Measurements from ENCODE around the gene MAS1L.
A peak's percentile ranks its signal among the peaks of the same experiment; 100 is the strongest.

The MAS1L gene

GRCh38 chr6:29487660-29488059, at the start of gene MAS1L:
TSS of gene MAS1L (minus strand) at chr6:29487956. CDS start at chr6:29487902, 54 bp downstream.
- DNase-seq = no peak

GRCh38 chr6:29532320-29532951, 44.7 kb upstream of the MAS1L start:
- no peak for DNase-seq

GRCh38 chr6:29531668-29532067, 43.9 kb upstream of the MAS1L start:
- no peak for DNase-seq

GRCh38 chr6:29530671-29531310, 43.0 kb upstream of the MAS1L start:
- DNase-seq = no peak

GRCh38 chr6:29529956-29530355, 42.2 kb upstream of the MAS1L start:
- DNase-seq = no peak

GRCh38 chr6:29528988-29529560, 41.3 kb upstream of the MAS1L start:
- DNase-seq = no peak

GRCh38 chr6:29528300-29528931, 40.7 kb upstream of the MAS1L start:
- no peak for DNase-seq

GRCh38 chr6:29527564-29527963, 39.8 kb upstream of the MAS1L start:
- DNase-seq = no peak

- DNase-seq = no peak
Measured at GRCh38 chr6:29527126-29527525, 39.4 kb upstream of the MAS1L start.

- DNase-seq = no peak
Measured at GRCh38 chr6:29525311-29525639, 37.5 kb upstream of the MAS1L start.

- no peak for DNase-seq
Measured at GRCh38 chr6:29524444-29525310, 36.9 kb upstream of the MAS1L start.

GRCh38 chr6:29524044-29524443, 36.3 kb upstream of the MAS1L start:
- DNase-seq = no peak

GRCh38 chr6:29522227-29522626, 34.5 kb upstream of the MAS1L start:
- DNase-seq = no peak

- DNase-seq = no peak
Measured at GRCh38 chr6:29521006-29521680, 33.4 kb upstream of the MAS1L start.

GRCh38 chr6:29520232-29520631, 32.5 kb upstream of the MAS1L start:
- DNase-seq = no peak

- DNase-seq = no peak
Measured at GRCh38 chr6:29519291-29520010, 31.7 kb upstream of the MAS1L start.

- no peak for DNase-seq
Measured at GRCh38 chr6:29517728-29518440, 30.1 kb upstream of the MAS1L start.

GRCh38 chr6:29517245-29517644, 29.5 kb upstream of the MAS1L start:
- no peak for DNase-seq

GRCh38 chr6:29516108-29516507, 28.4 kb upstream of the MAS1L start:
- DNase-seq = no peak

- no peak for DNase-seq
Measured at GRCh38 chr6:29510746-29511300, 23.1 kb upstream of the MAS1L start.

GRCh38 chr6:29510202-29510601, 22.4 kb upstream of the MAS1L start:
- DNase-seq = peak; percentile 24
